Lower leg skin (tissue), 3 donors: ENCODE measurements around the gene PHACTR4.

Experiments used
- CTCF ChIP-seq, 3 donors: fragments of 450-650 bp; IDR thresholded peaks; one replicate each; pipeline ENCODE4 v1.5.1; 2016; ENCODE audit warnings: antibody characterized with exemption in 3 of 3, mild to moderate bottlenecking in 3 of 3, moderate library complexity in 2 of 3
- POLR2A ChIP-seq, 2 donors: fragments of 450-650 bp; IDR thresholded peaks; one replicate each; pipeline ENCODE4 v1.6.1; 2016 to 2017; ENCODE audit warnings: antibody characterized with exemption in 2 of 2, mild to moderate bottlenecking in 1 of 2, moderate library complexity in 1 of 2

GRCh38 chr1:28450561-28450960 lies 81.0 kb downstream of the PHACTR4 start:
- TF ChIP-seq CTCF (IDR thresholded peaks at IDR 0.05) (no peak), POLR2A (IDR thresholded peaks at IDR 0.05) (no peak)
